Raji (cell line): Measurements from ENCODE around the gene CFDP1.

Source experiments
- POLR2A ChIP-seq: IDR thresholded peaks from 2 replicates; pipeline ENCODE4 v1.6.1; 2011; ENCODE audit warnings: low read depth, low read length, control low read depth; ENCODE audit not compliant: insufficient read depth

Gene CFDP1

DNA sequence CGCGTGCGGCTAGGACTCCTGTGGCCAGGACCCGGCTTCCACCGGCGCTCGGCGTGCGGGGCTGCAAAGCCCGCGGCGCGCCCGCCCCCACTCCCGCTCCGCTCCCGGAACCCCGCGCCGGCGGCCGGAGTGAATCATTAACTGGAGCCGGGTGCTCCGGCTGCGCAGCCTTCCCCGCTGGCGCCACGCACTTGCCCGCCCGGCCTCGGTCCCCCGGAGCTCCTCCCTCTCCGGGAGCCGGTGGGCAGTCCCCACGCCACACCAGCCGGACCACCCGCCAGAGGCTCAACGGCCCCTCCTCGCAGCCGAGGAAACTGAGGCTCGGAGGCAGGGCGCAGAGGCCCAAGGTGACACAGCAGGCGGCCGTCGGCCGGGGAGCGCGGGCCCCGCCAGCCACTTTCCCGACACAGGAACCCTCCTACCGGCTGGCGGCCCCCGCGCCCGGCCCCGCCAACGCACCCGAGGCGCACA is 182.5 kb downstream of the CFDP1 start:
- TF ChIP-seq POLR2A: no peak

- TF ChIP-seq POLR2A: no peak
These were observed 183.1 kb downstream of the CFDP1 start for GRCh38 chr16:75250089-75250808.

DNA sequence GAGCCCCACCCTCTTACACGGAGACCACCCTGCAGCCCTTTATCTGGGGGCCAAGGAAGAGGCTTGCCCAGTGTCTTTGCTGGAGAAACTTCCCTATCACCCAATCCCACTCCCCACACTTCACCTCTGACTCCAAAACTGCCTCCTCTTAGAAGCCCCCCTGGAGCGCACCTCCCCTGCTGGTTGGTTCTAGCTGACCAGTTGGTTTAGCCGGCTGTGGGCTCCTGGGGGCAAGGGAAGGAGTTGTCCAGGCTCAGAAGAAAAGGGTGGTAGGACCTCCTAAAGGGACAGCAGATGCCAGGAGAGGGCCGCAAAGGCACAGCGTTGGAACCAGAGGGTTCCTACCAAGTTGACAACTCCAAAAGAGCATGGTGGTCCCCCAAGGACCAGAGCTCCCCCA is 183.9 kb downstream of the CFDP1 start:
- TF ChIP-seq POLR2A: no peak

DNA sequence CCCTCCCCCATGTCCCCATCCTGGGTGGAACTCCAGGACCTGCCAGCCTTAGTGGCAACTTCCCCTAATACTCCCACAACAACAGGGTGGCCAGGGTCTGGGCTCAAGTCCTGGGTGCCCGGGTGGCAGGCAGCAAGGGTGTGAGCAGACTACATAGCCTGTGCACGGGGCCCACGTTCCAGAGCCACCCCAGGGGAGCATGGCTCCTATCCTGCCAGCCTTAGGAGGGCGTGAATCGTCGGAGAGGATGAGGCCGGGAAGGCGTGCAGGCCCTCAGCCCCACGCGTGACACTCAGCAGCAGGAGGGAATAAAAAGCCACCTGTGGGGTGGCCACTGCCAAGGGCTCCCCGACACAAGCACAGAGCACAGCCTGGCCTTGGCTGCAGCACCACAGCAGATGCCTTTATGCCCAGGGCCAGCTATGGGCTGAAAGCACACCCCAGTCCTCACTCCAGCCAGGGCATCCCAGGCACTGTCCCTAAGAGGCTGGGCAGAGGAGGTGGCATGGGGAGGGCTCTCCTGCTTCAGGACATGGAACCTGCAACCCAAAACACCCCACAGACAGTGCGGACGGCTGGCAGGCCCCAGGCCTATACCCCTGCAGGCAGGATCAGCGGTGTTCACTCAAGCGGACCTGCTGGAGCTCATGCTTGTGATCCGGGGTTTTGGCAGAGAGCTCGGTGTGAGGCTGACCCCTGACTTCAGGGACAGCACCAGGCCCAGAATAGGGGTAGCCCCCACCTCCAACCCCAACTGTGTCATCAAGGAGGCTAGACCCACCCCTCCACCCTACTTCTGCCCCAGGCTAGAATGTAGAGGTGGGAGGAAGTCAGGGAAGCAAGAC is 184.5 kb downstream of the CFDP1 start:
- no peak for TF ChIP-seq POLR2A

- TF ChIP-seq POLR2A: no peak
These were observed 185.2 kb downstream of the CFDP1 start for GRCh38 chr16:75248142-75248535.

GRCh38 chr16:75247249-75247648 is 186.1 kb downstream of the CFDP1 start:
- TF ChIP-seq POLR2A: no peak

GRCh38 chr16:75246504-75247205 is 186.6 kb downstream of the CFDP1 start:
- no peak for TF ChIP-seq POLR2A

GRCh38 chr16:75244844-75245758 is 188.2 kb downstream of the CFDP1 start:
- no peak for TF ChIP-seq POLR2A

DNA sequence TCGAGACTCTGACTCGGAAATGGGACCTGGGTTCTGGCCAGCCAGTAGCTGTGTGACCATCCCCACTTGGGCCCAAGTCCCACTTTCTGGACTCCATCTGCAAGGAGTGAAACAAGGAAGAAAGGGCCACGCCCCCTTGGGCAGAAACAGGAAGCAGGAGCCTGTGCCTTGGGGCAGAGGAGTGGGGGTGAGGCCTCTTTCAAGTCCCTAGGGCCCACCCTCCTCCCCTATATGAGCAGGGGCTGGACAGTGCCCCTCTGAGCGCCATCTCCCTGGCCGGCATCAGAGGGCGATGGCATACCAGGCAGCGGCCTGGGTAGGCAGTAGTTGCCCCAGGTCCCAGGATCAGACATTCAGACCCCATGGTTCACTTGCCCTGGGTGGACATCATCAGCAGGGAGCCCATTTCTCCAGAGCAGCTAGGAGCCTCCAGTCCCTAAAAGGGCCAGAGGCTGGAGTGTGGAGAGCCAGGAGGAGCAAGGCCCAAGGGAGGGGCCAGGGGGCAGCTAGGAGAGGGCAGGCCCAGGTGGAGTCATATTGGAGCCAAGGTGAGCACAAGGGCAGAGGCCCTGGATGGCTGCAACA is 189.0 kb downstream of the CFDP1 start:
- no peak for TF ChIP-seq POLR2A
